NOMO-1 treated with DMSO at 0.1 percent for 48 hours (cell line): Measurements from ENCODE around the gene OR2B2.

Source experiments
- DNase-seq: peaks from one replicate; lab custom pipeline; 2025; ENCODE audit not compliant: unreplicated experiment; lab: John Stamatoyannopoulos, UW

Gene OR2B2

GRCh38 chr6:27867945-27868300 is 44.3 kb downstream of the OR2B2 start:
- no peak for DNase-seq

- no peak for DNase-seq
Measured at GRCh38 chr6:27867051-27867944, 44.9 kb downstream of the OR2B2 start.

GRCh38 chr6:27866357-27867050 is 45.7 kb downstream of the OR2B2 start:
- peak; percentile 87 for DNase-seq

- no peak for DNase-seq
Measured at GRCh38 chr6:27865850-27866356, 46.3 kb downstream of the OR2B2 start.

GRCh38 chr6:27864906-27865849 is 47.0 kb downstream of the OR2B2 start:
- DNase-seq = peak; percentile 97

- DNase-seq = no peak
Measured at GRCh38 chr6:27863962-27864905, 48.0 kb downstream of the OR2B2 start.

- no peak for DNase-seq
Measured at GRCh38 chr6:27862396-27863066, 49.7 kb downstream of the OR2B2 start.

- no peak for DNase-seq
Measured at GRCh38 chr6:27861861-27862260, 50.3 kb downstream of the OR2B2 start.

- DNase-seq = no peak
Measured at GRCh38 chr6:27861276-27861840, 50.8 kb downstream of the OR2B2 start.
